HG02763 (cell line): ENCODE data around the gene CHST2.
A peak's percentile ranks its signal among the peaks of the same experiment; 100 is the strongest.

Experiments
- ATAC-seq: cut with Tn5 transposase; IDR thresholded peaks from one replicate; pipeline ENCODE4 v1.9.1; 2021; ENCODE audit warnings: mild to moderate bottlenecking, moderate library complexity; ENCODE audit not compliant: unreplicated experiment

CHST2 gene

DNA sequence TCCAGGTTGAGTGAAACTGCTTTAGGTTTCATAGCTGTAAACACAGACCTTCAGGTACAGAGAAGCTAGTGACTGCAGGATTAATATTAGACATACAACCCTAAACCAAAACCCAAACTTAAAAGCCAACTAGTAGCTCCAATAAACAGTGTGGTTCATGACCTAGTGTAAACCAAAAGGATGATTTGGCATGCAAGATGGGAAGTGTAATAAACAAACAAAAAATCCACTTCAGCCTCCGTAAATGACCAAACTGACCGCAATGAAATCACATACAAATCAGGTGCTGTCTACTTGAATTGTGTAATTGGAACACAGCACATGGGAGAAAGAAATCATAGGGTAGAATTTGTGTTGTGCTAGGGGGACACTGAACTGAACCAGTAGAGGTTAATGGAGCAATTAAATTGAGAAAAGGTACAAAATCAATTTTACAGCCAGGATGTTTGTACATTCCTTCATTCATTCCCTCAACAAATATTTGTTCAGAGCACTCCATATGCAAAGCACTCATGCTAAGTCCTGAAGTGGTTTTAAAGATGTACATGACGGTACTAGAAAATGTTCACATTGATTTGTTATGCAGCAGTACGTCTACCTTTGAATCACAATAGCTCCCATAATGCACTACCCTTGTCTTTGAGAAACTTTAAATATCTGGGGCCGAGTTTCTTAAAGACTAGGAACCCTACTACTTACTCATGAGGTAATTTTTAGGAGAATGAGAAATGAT, 21.4 kb upstream of the CHST2 start:
- no peak for ATAC-seq

DNA sequence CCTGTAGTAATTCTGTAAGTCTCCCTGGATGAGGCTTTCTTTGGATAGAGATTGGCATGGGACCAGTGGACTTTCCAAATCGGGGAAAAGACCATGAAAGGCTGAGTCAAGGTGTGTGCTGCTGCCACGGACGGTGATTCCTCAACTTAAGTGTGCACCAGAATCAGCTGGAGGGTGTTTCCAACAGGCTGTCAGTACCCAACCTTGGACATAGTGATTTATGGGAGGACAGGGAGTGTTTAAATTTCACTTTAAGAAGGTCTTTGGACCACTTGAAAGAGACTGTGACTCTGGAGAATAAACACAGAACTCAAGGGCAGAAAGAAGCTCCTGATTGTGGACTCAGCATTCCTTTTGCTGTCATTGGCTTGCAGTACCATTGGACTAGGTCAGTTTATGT, 20.4 kb upstream of the CHST2 start:
- ATAC-seq: no peak

DNA sequence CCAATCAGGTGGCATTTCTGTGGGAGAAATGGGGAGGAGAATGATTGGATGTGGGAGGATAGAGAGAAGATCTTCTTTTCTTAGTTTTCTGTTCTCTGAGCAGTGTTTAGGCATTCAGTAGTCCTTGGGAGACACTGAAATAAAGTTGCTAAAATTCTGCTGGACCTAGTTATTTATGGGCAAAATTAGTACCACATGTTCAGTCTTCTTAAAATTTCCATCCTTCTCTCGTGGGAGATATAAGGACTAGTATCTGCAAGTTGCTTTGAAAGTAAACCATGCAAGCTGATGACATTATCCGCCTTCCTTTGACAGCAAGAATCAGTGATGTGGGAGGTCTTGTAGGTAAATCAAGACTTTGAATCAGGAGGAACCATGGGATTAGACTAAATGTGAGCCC, 19.9 kb upstream of the CHST2 start:
- ATAC-seq: no peak

DNA sequence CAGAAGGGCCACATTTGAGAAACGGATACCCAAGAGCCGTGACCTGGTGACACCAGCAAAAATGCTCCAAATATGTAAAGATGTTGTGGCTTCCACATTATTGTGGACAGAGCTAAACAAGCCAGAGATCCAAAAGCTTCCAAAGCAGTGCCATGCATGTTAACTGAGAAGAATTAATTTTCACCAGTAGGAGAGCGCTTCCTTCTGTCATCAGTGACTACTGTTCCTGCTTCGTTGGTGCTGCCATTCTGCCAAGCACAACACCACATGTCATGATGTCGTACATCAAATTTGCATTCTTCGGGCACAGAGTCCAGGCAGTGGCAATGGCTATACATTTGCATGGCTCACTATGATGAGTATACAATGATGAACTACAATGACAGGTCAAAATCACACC, 19.1 kb upstream of the CHST2 start:
- ATAC-seq: no peak

DNA sequence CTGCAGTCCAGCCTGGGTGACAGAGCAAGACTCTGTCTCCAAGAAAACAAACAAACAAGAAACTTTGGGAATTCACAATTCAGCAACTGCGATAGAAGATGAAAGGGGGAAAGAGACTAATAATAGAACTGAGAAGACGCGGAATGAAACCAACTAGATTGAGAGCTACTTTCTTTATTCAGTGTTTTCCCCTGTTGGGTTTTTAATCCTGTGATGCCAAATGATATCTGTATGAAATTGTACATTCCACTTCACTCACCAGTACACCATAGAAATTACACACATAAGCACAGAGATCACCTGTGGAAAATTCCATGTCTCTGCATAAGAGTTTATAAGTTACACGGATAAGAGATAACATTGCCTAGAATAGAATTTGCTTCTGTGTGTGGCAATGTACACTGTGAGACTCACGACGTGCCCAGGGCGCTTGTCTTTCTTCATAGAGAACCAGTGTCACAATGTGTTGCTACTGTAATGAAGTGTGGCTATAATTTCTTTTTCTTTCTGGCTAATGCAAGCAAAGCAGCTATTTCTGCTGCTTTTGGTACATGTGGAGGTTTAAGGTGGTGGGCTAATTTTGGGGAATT, 17.7 kb upstream of the CHST2 start:
- no peak for ATAC-seq

DNA sequence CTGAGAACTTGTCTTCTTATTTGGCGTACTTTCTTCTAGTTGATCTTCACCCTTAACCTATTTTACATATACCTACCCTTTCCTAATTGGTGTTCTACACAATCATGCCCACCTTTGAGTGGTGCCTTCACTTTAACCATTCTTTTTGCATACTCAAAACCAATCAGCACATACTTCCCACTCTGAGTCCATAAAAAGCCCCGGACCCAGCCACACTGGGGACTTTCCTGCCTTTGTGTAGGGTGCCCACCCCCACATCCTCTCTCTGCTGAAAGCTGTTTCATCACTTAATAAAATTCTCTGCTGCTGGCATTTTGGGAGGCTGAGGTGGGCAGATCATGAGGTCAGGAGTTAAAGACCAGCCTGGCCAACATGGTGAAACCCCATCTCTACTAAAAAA, 15.9 kb upstream of the CHST2 start:
- ATAC-seq: no peak

DNA sequence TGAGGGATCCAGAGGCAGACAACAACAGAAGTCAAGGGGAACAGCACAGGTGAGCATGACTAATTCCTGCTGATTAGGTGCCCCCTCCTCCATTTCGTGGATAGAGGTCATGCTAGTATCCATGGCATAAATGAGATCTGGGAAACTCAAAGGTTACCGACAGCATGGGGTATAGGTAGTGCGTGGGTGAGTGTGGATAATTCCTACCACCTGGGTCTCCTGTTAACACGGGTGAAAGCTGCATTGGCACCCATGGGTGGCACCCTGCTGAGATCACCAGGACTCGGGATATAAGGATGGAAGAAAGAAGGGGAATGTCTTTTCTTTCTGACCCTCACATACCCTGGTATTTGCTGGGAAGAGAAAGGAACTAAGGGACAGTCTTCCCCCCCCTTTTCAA, 14.4 kb upstream of the CHST2 start:
- no peak for ATAC-seq

DNA sequence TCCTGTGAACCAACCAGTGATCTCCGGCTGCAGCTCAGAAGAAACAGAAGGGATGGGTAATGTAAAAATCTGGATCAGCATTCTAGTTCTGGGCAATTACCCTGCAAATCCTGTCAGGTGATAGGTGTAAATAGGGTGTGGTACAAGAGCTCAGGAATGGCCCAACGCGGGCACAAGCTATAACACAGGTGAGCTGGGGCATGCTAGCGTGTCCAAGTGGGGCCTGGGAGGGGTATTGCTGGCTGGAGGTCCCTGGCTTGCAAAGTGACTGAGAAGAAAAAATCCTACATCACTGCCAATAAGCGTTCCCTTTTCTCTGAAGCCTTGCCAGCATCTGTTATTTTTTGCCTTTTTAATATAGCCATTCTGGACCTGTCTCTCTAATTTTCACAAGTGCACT, 9.7 kb upstream of the CHST2 start:
- ATAC-seq: no peak

DNA sequence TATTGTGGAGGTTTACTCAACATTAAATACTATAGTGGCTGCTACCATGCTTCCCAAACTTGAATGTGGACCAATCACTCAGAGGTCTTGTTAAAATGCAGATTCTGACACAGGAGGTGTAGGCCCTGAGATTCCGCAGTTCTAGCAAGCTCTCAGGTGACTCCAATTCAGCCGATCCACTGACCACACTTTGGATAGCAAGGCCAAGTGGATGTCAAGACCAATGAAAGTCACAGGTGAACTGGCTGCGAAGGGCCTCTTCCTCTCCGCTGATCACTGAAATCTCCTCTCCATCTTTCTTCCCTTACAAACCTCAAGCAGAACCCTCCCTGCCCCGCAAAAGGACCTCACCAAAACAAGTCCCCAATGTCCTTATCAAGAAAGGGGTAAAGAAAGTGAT, 9.2 kb upstream of the CHST2 start:
- no peak for ATAC-seq

DNA sequence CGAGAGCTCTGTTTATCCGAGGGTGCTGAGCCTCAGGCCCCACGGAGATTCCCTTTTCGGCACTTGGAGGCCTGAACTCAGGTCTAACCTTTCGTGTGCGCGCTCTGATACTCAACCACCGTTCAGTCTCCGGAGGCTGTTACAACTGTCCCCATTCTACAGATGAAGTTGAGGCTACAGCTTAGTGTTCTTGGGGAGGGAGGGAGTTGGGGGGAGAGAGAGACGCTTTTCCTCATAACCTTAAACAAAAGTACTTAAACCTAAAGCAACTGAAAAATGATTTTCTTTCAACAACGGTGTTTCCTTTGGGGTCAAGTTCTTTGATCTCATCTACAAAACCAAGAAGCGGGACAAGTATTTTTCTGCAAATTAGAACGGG, 952 bp upstream of the CHST2 start:
- no peak for ATAC-seq

DNA sequence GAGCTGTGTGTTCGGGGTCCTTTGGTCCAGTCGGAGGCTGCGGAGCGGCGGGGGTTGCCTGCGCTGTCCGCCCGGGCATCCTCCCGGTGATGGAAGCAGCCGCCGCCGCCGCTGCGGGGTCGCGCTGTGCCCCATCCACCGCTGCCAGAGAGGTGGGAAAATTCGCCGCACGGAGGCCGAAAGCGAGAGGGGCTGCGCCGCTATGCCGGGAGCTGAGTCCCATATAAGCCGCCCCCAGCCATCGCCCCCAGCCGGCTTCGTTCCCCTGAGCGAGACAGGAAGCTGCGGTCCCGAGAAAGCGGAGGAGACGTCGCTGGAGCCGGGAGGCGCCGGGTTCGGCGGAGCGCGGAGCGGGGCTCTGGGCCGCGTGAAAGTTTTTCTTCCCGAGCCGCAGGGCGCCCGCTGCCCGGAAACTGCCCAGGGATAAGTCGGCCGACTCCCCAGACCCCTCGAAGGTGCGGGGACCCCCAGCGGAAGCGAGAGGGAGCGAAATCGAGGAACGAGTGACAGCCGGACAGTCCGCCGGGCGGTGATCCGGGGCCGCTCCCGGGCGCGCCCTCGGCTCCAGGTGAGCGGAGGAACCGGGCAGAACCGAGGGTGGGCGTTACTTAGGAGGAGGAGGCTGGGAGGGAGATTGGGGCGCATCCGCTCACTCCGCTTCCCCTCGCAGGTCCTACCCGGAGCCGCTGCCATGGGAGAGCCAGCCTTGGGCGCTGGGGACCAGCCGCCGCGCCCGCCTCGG, 574 bp downstream of the CHST2 start:
- ATAC-seq: peak; percentile 9

DNA sequence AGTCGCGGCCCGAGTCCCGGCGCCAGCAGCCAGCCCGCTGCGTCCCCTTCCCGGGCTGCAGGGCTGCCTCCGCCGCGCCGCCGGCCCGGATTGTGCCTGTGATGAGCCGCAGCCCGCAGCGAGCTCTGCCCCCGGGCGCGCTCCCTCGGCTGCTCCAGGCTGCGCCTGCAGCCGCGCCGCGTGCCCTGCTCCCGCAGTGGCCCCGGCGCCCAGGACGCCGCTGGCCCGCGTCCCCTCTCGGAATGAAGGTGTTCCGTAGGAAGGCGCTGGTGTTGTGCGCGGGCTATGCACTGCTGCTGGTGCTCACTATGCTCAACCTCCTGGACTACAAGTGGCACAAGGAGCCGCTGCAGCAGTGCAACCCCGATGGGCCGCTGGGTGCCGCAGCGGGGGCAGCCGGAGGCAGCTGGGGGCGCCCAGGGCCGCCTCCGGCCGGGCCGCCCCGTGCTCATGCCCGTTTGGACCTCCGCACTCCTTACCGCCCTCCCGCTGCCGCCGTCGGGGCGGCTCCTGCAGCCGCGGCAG, 1.2 kb downstream of the CHST2 start:
- ATAC-seq: peak; percentile 31

DNA sequence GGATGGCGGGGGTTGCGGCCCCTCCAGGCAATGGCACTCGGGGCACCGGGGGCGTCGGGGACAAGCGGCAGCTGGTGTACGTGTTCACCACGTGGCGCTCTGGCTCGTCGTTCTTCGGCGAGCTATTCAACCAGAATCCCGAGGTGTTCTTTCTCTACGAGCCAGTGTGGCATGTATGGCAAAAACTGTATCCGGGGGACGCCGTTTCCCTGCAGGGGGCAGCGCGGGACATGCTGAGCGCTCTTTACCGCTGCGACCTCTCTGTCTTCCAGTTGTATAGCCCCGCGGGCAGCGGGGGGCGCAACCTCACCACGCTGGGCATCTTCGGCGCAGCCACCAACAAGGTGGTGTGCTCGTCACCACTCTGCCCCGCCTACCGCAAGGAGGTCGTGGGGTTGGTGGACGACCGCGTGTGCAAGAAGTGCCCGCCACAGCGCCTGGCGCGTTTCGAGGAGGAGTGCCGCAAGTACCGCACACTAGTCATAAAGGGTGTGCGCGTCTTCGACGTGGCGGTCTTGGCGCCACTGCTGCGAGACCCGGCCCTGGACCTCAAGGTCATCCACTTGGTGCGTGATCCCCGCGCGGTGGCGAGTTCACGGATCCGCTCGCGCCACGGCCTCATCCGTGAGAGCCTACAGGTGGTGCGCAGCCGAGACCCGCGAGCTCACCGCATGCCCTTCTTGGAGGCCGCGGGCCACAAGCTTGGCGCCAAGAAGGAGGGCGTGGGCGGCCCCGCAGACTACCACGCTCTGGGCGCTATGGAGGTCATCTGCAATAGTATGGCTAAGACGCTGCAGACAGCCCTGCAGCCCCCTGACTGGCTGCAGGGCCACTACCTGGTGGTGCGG, 1.9 kb downstream of the CHST2 start:
- no peak for ATAC-seq

DNA sequence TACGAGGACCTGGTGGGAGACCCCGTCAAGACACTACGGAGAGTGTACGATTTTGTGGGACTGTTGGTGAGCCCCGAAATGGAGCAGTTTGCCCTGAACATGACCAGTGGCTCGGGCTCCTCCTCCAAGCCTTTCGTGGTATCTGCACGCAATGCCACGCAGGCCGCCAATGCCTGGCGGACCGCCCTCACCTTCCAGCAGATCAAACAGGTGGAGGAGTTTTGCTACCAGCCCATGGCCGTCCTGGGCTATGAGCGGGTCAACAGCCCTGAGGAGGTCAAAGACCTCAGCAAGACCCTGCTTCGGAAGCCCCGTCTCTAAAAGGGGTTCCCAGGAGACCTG, 2.5 kb downstream of the CHST2 start:
- ATAC-seq: no peak

DNA sequence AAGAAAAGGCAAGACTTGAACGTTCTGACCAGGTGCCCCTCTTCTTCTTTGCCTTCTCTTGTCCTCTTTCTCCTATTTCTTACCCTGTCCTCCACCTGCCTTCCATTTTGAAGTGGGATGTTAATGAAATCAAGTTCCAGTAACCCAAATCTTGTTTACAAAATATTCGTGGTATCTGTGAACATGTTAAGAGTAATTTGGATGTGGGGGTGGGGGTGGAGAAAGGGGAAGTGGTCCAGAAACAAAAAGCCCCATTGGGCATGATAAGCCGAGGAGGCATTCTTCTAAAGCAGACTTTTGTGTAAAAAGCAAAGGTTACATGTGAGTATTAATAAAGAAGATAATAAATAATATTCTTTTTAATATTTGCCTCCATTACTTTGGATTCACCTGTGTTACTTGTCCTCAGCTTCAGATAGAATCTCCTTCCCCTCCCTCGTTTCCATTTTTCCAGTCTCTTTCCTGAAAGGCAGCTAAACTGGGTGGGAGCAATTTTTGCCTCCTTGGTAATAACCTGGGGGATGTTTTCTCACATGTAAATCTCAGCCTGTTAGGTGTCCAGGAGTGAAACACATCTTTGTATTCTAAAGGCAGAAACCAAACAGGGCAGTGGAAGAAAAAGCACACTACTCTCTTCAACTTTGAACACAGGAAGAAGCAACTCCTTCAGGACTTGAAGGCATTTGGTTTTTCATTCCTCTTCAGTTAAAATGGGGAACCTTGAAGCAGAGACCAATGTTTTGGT, 3.2 kb downstream of the CHST2 start:
- no peak for ATAC-seq

DNA sequence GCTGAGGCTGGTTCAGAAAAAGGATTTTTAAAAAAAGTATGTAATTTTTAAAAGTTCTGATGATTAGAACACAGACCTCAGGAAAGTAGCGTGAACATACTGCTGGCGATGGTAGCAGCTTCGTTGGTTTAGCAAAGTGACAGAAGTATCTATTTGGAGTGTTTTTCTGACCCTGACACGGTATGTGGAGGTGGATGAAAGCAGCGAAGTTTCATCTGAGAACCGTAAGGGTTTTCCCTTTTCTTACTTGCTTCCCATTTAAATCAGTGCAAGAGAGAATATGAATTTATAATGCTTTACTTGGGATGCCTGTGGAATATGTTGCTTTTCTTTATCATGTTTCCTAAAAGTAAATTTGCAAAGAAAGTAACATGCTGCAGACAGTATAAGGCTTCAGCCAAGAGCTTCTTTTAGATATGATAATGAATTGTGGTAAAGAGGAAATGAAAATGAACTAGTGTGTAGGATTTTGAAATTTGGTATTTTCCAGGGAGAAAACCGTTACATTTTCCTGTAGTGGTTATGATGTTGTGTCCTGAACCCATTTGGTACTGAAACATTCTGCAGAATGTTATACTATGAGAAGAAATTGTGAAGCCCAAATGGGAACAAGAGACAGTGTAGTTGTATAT, 3.9 kb downstream of the CHST2 start:
- ATAC-seq: no peak

DNA sequence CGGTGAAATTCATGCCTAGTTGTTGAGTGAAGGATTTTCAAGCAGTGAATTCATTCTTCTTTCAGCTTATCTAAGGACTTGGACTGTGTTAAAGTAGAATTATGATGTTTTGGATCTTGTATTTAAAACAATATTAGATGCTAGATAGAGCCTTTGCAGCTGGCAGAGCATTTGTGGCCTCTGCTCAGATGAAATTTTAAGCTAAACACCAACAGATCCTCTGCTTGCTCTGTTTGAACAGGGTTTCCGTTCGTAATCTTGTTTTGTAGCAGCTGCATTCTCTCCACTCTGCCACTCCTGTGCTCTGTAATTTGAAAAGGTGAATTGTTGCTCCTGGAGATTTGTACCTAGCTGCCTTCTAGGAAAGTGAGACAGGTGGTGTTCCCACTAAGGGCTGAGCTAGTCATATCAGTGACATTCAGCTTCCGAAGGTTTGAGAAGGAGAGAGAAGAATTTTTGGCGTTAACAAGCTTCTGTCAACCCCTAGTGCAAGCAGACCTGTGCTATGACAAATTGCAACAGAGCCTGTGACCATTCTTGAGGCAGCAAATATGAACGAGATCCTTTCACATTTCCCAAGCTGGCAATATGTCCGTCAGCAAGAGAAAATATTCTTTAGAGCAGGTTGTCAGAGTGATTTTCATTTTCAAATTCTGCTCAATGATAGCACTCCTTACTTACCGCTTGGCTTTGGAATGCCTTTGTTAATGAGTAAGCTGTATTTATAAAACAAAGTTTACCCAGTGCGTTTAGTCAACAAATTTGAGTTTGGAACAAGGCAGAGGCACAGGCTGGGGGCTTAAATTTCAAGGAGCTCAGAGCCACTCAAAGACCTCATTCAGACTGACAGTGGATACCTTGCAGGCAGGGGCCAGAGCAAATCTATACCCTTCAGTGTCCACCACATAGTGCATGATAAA, 5.3 kb downstream of the CHST2 start:
- ATAC-seq: no peak

DNA sequence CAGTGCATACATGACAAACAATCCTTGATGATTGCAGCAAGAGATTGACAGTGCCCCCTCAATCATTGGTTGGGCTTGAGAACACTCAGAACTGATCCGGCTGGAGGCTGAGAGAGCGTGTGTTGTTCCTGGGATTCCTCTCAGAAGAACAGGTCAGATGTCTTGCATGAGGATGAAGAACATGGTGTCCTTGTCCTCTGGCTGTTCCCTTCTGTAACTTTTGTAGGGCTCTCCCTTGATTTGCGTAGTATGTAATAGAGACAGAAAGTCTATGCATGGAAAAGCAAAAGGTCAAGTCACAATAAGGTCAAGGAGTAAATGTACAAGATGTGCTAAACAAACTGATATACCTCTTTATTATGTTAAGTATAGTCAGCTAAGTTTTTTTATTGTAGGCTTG, 8.2 kb downstream of the CHST2 start:
- no peak for ATAC-seq
